ENCODE data around the gene OSCAR. TPM values are rescaled to one million over a fixed set of nuclear protein-coding genes. Genes with fewer than 3 reads are reported as not detected.
A peak's percentile ranks its signal among the peaks of the same experiment; 100 is the strongest.
"Not testable (repeated sequence)": the region's sequence is repeated elsewhere in the genome, so short reads cannot be mapped to it uniquely, and the experiment has no call there.

Gene OSCAR
- total RNA-seq, 2 donors from 2014 or later: 2.4 TPM; not detected in 1

- H3K4me3 ChIP-seq: peak overlapping the region in 1 of 2 donors; percentile 25
- H3K9me3 ChIP-seq: no peaks in the 10 kb centered on the region
- H3K36me3 ChIP-seq: no peaks in the 10 kb centered on the region
- H3K27ac ChIP-seq: peak overlapping the region in 1 of 2 donors; percentile 26
- H3K4me1 ChIP-seq: peaks cover 0 to 11% of the 10 kb centered on the region in 2 donors
- DNase-seq (ENCODE audit: low spot score): no peak
- no peaks in the 10 kb centered on the region for H3K27me3 ChIP-seq
- TF ChIP-seq CTCF (IDR thresholded peaks at IDR 0.05): peak in 1 of 2 donors; percentile 25
Measured at GRCh38 chr19:54096617-54097106, 3.9 kb downstream of the OSCAR start.

- H3K9me3 ChIP-seq; H3K27me3 ChIP-seq; DNase-seq (ENCODE audit: low spot score); H3K36me3 ChIP-seq; H3K27ac ChIP-seq: not testable (repeated sequence)
- Histone ChIP-seq H3K4me3 (peak overlapping the region in 1 of 2 donors; percentile 41), H3K4me1 (peaks cover 0 to 11% of the 10 kb centered on the region in 2 donors)
- peak in 1 of 2 donors; percentile 48 for TF ChIP-seq CTCF (IDR thresholded peaks at IDR 0.05)
Measured at GRCh38 chr19:54095859-54096616, 4.6 kb downstream of the OSCAR start.

- no peak for DNase-seq (ENCODE audit: low spot score)
- Histone ChIP-seq H3K27ac (no peak overlapping the region), H3K36me3 (no peaks in the 10 kb centered on the region), H3K27me3 (no peaks in the 10 kb centered on the region), H3K4me1 (peaks cover 0 to 11% of the 10 kb centered on the region in 2 donors), H3K4me3 (peak overlapping the region in 1 of 2 donors; percentile 41), H3K9me3 (no peaks in the 10 kb centered on the region)
- no peak for TF ChIP-seq CTCF (IDR thresholded peaks at IDR 0.05)
Measured at GRCh38 chr19:54095136-54095858, 5.3 kb downstream of the OSCAR start.

- no peak for TF ChIP-seq CTCF (IDR thresholded peaks at IDR 0.05)
- no peak for DNase-seq (ENCODE audit: low spot score)
- no peaks in the 10 kb centered on the region for H3K9me3 ChIP-seq
- no peak overlapping the region for H3K27ac ChIP-seq
- H3K27me3 ChIP-seq: no peaks in the 10 kb centered on the region
- peaks cover 0 to 11% of the 10 kb centered on the region in 2 donors for H3K4me1 ChIP-seq
- no peaks in the 10 kb centered on the region for H3K36me3 ChIP-seq
- no peak overlapping the region for H3K4me3 ChIP-seq
Measured at GRCh38 chr19:54094426-54095000, 6.1 kb downstream of the OSCAR start.

GRCh38 chr19:54084410-54084809, 16.2 kb downstream of the OSCAR start:
- no peak for TF ChIP-seq CTCF (IDR thresholded peaks at IDR 0.05)
- peaks cover 0 to 15% of the 10 kb centered on the region in 2 donors for H3K9me3 ChIP-seq
- no peak overlapping the region for H3K27ac ChIP-seq
- H3K4me3 ChIP-seq: no peak overlapping the region
- no peaks in the 10 kb centered on the region for H3K4me1 ChIP-seq
- H3K36me3 ChIP-seq: no peaks in the 10 kb centered on the region
- no peaks in the 10 kb centered on the region for H3K27me3 ChIP-seq
- DNase-seq (ENCODE audit: low spot score): no peak

Data from right atrium auricular region (tissue), 2 donors.